Dendritic cell treated with granulocyte-macrophage colony-stimulating factor and Interleukin-4, amounts not matched to agents 40 ng/mL and 50 ng/mL, for 4 days (primary cell): ENCODE data around the gene WNT1.

Experiments
- H3K27ac Mint-ChIP-seq: one replicate; pipeline ENCODE4 v1.8.0; 2022; ENCODE audit warnings: mild to moderate bottlenecking, mixed read lengths
- H3K27me3 Mint-ChIP-seq: one replicate; pipeline ENCODE4 v1.8.0; 2022; ENCODE audit warnings: mild to moderate bottlenecking, mixed read lengths
- H3K36me3 Mint-ChIP-seq: one replicate; pipeline ENCODE4 v1.8.0; 2022; ENCODE audit warnings: low read depth, mixed read lengths
- H3K4me1 Mint-ChIP-seq: one replicate; pipeline ENCODE4 v1.8.0; 2022; ENCODE audit warnings: low read depth, mixed read lengths
- H3K4me3 Mint-ChIP-seq: one replicate; pipeline ENCODE4 v1.8.0; 2022; ENCODE audit warnings: mild to moderate bottlenecking, moderate library complexity, mixed read lengths
- H3K9me3 Mint-ChIP-seq: one replicate; pipeline ENCODE4 v1.8.0; 2022; ENCODE audit warnings: mixed read lengths
- intact Hi-C: fragments of 100-400 bp; cut with micrococcal nuclease; formaldehyde crosslinking; loops from one replicate; pipeline ENCODE4 v1.15.0; 2022

Gene WNT1

DNA sequence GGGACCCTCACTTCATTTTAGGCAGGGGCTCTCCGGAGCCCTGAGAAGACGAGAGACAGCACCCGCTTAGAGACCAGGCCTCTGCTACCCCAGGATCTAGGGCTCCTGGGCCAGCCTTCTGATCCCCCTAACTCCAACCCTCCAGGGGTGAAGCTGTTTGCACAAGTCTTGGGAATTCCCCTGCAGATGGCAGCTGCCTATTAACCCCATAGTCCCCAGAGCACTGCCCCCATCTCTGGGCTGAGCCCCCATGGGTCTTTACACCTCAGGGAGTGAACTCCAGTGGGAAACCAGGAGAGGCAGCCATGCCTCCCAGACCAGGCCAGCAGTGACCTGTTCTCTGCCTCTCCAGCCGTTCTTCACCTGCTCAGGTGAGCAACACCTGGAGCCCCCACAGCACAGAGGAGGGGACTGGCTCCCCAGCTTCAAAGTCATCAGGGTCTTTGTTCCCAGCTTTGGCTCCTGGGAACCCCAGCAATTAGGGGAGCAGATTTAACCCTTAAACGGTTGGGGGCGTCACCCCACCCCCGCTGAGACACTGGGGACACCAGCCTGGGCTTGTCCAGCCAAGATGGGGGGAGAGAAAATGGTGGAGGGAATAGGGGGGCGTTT lies 8.9 kb upstream of the WNT1 start:
- no peaks in the 10 kb centered on the region for H3K9me3 Mint-ChIP-seq
- H3K4me1 Mint-ChIP-seq: peaks cover 73% of the 10 kb centered on the region
- peak overlapping the region; percentile 23 for H3K4me3 Mint-ChIP-seq
- H3K27ac Mint-ChIP-seq: no peak overlapping the region
- peaks cover 70% of the 10 kb centered on the region for H3K27me3 Mint-ChIP-seq
- H3K36me3 Mint-ChIP-seq: no peaks in the 10 kb centered on the region
- intact Hi-C loops: no loop called here

DNA sequence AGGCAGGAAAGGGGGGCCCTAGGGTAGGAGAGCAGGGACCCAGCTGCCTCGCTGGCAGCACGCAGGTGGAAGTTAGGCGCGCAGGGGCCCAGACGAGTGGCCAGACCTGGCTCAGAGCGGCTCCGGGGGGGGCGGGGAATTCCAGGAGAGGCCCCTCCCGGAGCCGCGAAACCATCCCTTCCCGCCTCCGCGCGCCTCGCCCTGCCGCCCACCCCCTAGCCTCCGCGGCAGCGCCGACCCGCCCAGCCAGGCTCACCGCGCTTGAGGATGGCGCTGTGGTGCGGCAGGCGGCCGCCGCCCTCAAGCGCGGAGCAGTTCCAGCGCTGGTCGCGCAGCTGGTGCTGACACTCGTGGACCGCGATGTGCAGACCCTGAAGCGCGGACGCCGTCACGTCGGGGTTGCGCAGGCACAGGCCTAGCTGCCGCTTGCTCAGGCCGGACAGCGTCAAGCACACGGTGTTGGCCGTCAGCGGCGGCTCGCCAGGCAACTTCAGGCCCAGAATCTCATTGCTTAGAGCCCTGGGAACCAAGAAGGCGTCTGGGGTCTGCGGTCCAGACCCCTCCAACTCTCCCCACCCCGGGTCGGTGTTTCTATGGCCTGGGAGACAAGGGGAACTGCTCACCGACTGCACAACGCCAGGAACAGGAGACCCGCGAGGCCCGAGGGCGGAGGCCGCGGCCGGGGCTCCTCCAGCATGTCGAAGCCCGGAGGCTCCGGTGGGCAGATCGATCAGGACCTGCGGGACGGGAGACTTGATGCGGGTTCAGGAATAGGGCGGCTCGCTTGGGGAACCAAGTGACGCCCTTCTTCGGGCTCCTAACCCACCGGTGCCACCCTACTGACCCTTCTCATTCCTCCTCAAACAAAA lies 8.1 kb upstream of the WNT1 start:
- no peaks in the 10 kb centered on the region for H3K36me3 Mint-ChIP-seq
- intact Hi-C loops: no loop called here
- H3K27me3 Mint-ChIP-seq: peaks cover 78% of the 10 kb centered on the region
- H3K27ac Mint-ChIP-seq: no peak overlapping the region
- peak overlapping the region; percentile 18 for H3K4me3 Mint-ChIP-seq
- no peaks in the 10 kb centered on the region for H3K9me3 Mint-ChIP-seq
- peaks cover 67% of the 10 kb centered on the region for H3K4me1 Mint-ChIP-seq

DNA sequence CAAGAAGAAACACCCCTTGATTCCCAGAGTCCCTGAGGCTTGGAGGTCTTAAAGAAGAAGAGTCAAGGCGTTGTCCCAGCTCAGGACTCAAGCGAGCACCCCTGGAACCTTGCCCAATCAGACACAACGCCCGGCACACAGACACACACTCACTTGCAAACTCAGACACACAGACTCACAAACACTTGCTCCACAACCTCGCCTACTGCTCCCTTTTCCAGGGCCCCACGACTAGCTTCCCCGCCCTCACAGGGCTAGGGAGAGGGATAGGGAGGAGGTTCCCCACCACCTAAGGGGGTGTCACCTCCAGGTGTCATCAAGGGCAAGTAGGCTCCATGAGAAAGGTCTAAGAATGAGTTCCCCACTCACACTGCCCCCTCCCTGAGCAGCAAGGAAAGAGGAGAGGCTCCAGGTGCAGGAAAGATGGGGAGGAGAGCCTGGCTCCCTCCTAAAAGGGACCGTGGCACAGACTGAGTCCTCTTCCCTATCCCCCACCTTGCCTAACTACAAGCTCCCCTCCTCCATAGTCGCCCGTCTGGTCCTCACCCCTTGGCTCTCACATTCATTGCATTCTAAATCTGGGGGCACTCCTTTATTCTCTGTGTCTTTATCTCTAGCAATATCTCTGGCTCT lies 7.3 kb upstream of the WNT1 start:
- H3K27ac Mint-ChIP-seq: no peak overlapping the region
- intact Hi-C loops: no loop called here
- peaks cover 82% of the 10 kb centered on the region for H3K27me3 Mint-ChIP-seq
- peaks cover 59% of the 10 kb centered on the region for H3K4me1 Mint-ChIP-seq
- no peaks in the 10 kb centered on the region for H3K9me3 Mint-ChIP-seq
- H3K36me3 Mint-ChIP-seq: no peaks in the 10 kb centered on the region
- H3K4me3 Mint-ChIP-seq: peak overlapping the region; percentile 22

DNA sequence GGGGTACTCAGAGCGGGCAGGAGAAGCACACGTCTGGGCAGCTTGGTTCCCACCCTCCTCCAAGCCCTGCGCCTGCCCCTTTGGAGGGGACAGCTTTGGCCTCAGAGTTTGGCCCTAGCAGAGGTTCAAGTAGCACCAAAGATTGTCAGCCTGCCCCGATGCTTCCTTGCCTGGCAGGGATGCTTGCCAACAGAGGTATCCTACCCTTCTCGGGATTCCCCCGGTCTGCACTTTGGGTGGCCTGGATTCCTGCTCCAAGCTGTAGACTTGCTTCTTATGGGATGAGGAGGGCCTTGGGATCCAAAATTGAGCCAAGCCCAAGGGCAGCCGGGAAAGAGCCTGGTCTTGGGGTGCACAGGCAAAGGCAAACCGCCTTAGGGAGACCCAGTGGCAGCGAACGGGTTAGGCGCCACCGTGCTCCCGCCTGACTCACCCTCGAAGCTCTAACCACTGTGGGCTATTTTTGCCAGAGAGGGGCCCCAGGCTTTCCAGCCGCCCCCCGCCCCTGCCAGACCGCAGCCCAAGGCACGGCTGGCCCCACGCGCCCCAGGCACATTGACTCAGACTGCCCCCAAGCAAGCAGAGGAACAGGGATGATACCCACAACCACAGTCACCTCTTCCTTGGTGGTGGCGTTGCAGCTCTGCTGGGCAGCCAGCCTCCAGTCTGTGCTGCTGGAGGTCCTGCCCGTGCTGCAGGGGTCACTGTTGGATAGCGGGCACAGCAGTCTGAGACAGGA lies 5.7 kb upstream of the WNT1 start:
- H3K4me1 Mint-ChIP-seq: peaks cover 54% of the 10 kb centered on the region
- no peak overlapping the region for H3K27ac Mint-ChIP-seq
- no peaks in the 10 kb centered on the region for H3K9me3 Mint-ChIP-seq
- H3K27me3 Mint-ChIP-seq: peaks cover 94% of the 10 kb centered on the region
- H3K36me3 Mint-ChIP-seq: no peaks in the 10 kb centered on the region
- intact Hi-C loops: no loop called here
- H3K4me3 Mint-ChIP-seq: no peak overlapping the region

DNA sequence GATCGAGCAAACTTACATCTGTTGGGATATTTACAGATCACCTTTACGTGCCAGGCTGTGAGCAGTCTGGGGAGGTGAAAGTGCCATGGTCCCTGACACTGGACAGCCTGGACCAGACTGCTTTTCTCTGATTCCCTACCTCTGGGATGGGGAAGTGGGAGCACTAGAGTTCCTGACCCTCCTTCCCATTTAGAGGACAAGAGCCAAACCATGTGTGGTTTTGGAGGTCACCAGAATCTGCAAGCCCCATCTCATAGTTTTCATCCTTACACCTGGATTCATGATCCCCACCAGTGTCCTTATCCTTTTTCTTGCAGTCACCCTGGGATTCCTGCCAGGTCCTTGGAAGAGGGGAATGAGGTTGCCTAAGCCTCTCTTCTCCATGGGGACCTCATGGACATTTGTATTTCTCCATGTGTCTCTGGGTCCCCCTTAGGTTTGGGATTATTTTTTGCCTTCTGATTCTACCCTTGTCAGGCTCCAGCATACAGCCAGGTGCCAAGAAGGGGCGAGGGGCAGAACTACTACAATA lies 5.1 kb upstream of the WNT1 start:
- no peaks in the 10 kb centered on the region for H3K9me3 Mint-ChIP-seq
- H3K27ac Mint-ChIP-seq: no peak overlapping the region
- H3K27me3 Mint-ChIP-seq: peaks cover 98% of the 10 kb centered on the region
- intact Hi-C loops: no loop called here
- H3K4me3 Mint-ChIP-seq: no peak overlapping the region
- no peaks in the 10 kb centered on the region for H3K36me3 Mint-ChIP-seq
- peaks cover 61% of the 10 kb centered on the region for H3K4me1 Mint-ChIP-seq

DNA sequence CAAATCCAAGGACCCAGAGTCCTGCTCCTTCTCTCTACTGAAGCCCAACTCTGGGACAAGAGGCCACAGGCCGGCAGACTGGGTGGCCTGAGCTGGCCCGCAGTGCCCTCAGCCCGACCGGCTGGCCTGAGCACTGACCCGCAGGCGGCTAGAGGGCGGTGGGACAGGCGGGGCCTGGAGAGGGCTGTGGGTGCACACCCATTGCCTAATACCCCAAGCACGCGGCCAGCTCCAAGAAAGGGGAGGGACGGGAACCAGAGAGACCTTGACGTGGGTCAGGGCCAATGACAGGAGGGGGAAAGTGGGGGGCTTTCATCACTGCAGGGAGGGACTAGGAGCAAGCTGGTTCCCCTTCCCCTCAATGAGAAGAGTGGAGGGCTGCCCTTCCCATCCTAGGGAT lies 4.6 kb upstream of the WNT1 start:
- no peaks in the 10 kb centered on the region for H3K36me3 Mint-ChIP-seq
- peaks cover 62% of the 10 kb centered on the region for H3K4me1 Mint-ChIP-seq
- H3K27me3 Mint-ChIP-seq: peaks cover 96% of the 10 kb centered on the region
- no peak overlapping the region for H3K27ac Mint-ChIP-seq
- intact Hi-C loops: no loop called here
- H3K4me3 Mint-ChIP-seq: no peak overlapping the region
- no peaks in the 10 kb centered on the region for H3K9me3 Mint-ChIP-seq

DNA sequence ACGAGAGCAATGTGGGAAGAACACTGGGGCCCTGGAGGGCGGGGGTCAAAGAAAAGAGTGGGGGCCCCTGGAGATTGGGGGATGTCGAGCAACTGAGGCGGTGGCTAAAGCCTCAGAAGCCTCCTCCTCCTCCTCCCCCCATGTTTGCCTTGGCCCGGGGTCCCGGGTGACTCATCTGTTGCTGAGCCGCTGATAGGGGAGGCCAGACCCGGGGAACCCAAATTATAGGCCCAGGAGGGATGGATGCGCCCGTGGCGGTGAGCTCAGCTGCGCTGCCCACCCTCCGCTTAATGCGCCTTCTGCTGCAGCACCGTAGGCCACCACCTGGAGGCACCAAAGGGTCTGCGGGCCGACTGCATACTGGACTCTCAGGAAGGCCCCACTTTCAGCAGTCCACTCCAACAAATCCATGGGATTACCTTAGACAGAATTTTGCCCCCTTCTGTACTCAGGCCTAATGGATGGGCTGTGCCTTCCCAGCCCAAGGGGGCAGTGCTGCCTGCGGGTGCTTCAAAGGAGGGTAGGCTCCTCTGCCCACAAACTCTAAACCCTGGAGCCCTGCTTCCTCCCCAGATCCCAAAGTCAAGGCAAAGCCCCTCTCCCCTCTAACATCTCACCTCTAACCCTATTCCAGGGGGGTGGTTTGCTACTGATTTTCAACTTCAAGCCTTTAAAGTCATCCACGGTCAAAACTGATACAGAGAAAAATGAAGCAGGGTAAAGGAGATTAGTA lies 4.0 kb upstream of the WNT1 start:
- Mint-ChIP-seq H3K4me3 (no peak overlapping the region), H3K9me3 (no peaks in the 10 kb centered on the region), H3K27ac (no peak overlapping the region), H3K36me3 (no peaks in the 10 kb centered on the region), H3K4me1 (peaks cover 64% of the 10 kb centered on the region), H3K27me3 (peaks cover 97% of the 10 kb centered on the region)
- intact Hi-C loops: no loop called here

DNA sequence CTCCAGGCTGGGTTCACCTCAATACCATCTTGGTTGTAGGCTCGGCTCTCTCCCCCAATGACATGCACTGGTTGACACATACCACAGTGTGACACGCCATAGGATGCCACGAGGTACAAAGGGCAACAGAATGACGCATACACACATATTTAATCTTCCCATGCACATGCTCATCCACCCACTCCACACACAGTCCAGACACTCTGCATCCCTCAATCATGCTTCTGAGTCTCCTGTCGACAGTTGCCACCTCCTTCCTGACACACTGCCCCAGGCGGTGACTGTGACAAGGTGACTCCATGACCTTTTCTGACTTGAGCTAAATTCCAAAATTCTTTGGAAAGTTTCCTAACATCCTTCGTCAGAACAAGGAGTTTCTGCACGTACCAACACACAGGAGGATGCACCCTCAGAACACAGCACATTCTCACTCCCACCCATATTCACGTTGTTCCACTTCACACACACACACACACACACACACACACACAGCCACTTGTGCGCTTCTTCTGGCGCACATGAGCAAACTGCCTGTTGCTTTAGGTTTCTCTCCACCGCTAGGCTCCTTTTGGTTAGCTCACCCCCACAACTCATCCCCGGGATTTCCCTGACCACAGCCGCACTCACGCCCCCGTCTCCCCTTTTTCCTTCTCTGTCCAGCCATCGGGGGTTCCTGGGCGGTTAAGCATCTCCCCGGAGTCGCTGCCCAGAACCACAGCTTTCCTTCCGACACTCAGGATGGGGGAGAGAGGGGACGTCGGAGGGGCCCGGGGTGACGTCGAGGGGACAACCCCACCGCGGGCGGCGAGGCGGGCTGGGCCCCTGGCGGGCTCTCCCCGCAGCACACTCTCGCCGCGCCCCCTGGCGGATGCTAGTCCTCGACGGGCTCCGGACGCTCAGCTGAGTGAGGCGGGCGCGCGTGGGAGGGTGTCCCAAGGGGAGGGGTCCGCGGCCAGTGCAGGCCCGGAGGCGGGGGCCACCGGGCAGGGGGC lies 536 bp upstream of the WNT1 start:
- peaks cover 97% of the 10 kb centered on the region for H3K27me3 Mint-ChIP-seq
- intact Hi-C loops: loop anchor here (5.0 kb wide), 1 partner anchor 125 kb away; the partner anchor contains the start of gene DDX23
- peak overlapping the region; percentile 64 for H3K4me3 Mint-ChIP-seq
- no peaks in the 10 kb centered on the region for H3K36me3 Mint-ChIP-seq
- no peaks in the 10 kb centered on the region for H3K9me3 Mint-ChIP-seq
- no peak overlapping the region for H3K27ac Mint-ChIP-seq
- H3K4me1 Mint-ChIP-seq: peaks cover 66% of the 10 kb centered on the region

DNA sequence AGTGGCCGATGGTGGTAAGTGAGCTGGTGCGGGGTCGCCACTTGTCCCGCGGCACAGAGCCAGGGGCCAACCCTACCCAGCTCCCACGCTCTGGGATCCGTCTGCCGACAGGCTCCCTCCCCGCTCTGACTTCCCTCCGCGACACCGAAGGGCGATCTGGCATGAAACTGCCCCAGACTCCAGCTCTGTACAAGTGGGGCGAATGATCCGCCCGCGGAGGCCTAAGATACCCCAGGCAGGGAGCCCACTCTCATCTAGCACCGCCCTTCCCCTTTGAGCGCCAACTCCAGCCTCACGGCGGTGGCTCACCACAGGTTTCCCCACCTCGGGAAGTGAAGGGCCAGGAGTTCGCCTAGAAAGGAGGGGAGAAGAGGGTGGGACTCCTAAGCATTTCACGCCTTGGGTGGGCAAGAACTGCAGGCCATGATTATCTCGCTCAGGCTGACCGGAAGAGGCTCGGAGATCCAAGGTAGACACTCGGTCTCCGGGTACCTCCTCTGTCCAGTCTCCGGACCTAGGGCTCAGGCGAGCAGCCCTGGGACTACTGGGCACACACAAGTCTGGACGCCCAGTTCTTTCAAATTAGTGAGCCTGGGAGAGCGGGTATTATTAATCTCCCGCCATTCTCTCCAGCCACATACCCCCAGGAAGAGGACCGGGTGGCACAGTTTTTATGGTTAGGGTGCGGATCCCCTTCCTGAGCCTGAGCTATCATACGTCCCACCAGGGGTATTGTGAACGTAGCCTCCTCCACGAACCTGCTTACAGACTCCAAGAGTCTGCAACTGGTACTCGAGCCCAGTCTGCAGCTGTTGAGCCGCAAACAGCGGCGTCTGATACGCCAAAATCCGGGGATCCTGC lies 849 bp downstream of the WNT1 start:
- intact Hi-C loops: loop anchor here (5.0 kb wide), 1 partner anchor 127 kb away; the partner anchor contains the start of gene DDX23
- Mint-ChIP-seq H3K36me3 (no peaks in the 10 kb centered on the region), H3K4me3 (peak overlapping the region; percentile 53), H3K27me3 (peaks cover 95% of the 10 kb centered on the region), H3K27ac (no peak overlapping the region), H3K9me3 (no peaks in the 10 kb centered on the region), H3K4me1 (peaks cover 53% of the 10 kb centered on the region)

DNA sequence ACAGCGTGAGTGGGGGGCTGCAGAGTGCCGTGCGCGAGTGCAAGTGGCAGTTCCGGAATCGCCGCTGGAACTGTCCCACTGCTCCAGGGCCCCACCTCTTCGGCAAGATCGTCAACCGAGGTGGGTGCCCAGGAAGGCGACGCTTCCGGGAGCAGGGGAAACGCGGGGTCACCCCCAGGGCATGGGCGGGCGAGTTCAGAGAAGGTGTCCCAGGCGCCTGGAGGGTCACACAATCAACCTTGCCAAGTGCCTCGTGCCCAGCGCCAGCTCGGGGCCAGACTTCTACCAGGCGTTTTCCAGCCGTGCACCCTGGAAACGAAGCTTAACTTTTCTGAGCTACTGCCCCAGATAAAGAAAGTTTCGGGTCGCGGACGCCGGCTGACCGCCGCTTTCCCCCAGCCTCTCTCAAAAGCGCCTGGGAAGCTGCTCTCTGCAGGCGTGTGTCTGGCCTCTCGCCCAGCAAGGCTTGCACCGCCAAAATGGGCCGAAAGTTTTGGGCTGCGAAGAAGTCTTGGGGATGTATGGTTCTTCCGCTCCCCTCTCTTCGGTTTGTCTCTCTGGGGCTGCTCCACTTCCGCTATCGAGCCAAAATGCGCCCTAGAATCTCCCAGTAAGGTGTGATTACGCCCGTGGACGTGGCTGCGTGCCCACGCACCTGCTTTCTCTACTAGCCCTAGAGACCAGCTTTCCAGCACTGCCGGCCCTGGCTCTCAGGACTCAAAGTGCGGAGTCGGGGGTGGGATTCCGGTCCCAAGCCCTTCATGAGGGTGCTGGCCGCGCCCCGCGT lies 1.7 kb downstream of the WNT1 start:
- intact Hi-C loops: loop anchor here (5.0 kb wide), 2 partner anchors 42 to 127 kb away; partner anchors contain the start of gene DDX23
- Mint-ChIP-seq H3K27ac (peak overlapping the region; percentile 31), H3K27me3 (peaks cover 95% of the 10 kb centered on the region), H3K9me3 (no peaks in the 10 kb centered on the region), H3K4me3 (peak overlapping the region; percentile 53), H3K36me3 (no peaks in the 10 kb centered on the region), H3K4me1 (peaks cover 53% of the 10 kb centered on the region)

DNA sequence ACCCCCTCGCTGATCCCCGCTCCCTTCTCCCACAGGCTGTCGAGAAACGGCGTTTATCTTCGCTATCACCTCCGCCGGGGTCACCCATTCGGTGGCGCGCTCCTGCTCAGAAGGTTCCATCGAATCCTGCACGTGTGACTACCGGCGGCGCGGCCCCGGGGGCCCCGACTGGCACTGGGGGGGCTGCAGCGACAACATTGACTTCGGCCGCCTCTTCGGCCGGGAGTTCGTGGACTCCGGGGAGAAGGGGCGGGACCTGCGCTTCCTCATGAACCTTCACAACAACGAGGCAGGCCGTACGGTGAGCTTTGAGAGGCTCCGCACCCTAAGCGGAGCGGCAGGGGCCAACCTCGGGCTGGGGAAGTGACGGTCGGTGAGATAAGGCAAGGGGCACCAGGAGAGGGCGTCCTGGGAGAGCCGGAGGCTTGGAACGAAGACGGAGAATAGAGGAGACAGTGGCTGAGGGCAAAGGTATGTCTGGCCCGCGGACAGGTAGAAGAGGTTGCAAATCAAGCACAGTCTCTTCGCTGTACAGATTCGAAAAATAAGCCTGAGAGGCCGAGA lies 2.3 kb downstream of the WNT1 start:
- intact Hi-C loops: loop anchor here (5.0 kb wide), 1 partner anchor 43 kb away; no protein-coding TSS in a partner anchor
- Mint-ChIP-seq H3K36me3 (no peaks in the 10 kb centered on the region), H3K27me3 (peaks cover 95% of the 10 kb centered on the region), H3K4me1 (peaks cover 53% of the 10 kb centered on the region), H3K27ac (peak overlapping the region; percentile 31), H3K9me3 (no peaks in the 10 kb centered on the region), H3K4me3 (peak overlapping the region; percentile 70)
